NCI-H146 (cell line): ENCODE results near the gene SARNP.
A peak's percentile ranks its signal among the peaks of the same experiment; 100 is the strongest.
"Not testable (repeated sequence)": the region's sequence is repeated elsewhere in the genome, so short reads cannot be mapped to it uniquely, and the experiment has no call there.

Experiments used
- DNase-seq: peaks from one replicate; lab custom pipeline; 2025; lab: John Stamatoyannopoulos, UW

The SARNP gene

DNA sequence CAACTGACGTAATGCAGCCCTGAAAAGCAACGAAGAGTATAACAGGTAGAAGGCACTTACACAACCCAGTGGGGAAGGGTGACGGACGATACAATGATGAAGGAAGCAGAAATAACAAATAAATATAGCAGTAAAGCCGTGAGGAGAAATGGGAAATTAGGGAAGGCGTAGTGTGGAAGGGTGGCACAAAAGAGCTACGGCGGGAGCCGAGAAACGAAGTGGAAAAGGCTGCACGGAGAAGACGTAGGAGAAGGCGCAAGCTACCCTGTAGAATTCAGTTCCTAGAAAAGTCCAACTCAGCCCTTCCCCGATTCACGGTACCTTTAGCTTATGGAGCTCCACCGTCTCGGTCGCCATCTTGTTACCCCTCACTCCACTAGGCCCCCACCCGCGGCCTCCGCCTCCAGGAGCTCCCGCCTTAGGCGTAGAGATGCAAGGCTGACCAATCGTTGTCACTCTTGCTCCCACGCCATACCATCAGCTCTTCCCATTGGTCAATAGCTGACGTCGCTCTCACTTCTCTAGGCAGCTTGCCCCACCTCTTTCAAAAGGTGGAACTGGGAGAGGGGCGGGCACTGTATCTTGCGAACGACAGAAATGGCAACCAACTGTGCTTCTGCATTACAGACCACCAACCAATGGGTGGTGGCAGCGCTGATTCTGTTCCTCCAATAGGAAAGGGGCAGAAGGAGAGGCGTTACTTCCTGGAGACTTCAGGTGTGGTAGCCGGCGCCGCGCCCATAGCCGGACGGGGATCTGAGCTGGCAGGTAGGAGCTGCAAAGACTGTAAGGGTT is at the start of gene SARNP, which contains the start of gene ORMDL2:
SARNP (minus strand) TSS at position 380 of the 795 bp plus-strand sequence; CDS start at position 357, 23 bp downstream.
ORMDL2 (plus strand) TSS at position 697 of the 795 bp plus-strand sequence. CDS start 959 bp downstream, outside the sequence.
- peak; percentile 100 for DNase-seq

- DNase-seq = not testable (repeated sequence)
These were observed 49.0 kb upstream of the SARNP start for GRCh38 chr12:55866454-55867004.

DNA sequence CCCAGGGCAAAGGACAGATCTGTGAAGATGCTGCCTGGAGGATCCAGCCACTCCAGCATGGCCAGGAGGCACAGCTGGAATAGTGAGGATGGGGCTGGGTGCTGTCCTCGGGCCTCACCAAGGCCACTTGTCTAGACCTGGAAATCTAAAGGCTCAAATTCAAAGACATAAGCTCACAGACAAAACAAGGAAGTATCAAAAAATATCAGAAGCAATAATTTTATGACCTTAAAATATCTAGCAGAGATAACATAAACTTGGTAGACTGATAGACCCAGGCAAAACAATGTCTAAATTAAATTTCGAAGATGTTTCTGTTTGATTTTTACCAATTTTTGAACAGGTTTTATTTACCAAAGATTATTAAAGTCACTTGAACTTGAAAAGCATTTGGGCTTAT is 47.8 kb upstream of the SARNP start:
- no peak for DNase-seq

DNA sequence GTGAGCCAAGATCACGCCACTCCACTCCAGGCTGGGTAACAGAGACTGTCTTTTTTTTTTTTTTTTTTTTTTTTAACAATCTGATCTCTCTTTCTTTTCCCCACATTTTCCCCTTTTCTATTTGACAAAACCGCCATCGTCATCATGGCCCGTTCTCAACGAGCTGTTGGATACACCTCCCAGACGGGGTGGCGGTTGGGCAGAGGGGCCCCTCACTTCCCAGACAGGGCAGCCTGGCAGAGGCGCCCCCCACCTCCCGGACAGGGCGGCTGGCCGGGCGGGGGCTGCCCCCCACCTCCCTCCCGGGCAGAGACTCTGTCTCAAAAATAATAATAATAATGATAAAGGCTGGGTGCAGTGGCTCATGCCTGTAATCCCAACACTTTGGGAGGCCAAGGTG is 45.4 kb upstream of the SARNP start:
- not testable (repeated sequence) for DNase-seq

GRCh38 chr12:55862286-55862685 is 44.8 kb upstream of the SARNP start:
- no peak for DNase-seq

GRCh38 chr12:55861871-55862270 is 44.3 kb upstream of the SARNP start:
- no peak for DNase-seq

DNA sequence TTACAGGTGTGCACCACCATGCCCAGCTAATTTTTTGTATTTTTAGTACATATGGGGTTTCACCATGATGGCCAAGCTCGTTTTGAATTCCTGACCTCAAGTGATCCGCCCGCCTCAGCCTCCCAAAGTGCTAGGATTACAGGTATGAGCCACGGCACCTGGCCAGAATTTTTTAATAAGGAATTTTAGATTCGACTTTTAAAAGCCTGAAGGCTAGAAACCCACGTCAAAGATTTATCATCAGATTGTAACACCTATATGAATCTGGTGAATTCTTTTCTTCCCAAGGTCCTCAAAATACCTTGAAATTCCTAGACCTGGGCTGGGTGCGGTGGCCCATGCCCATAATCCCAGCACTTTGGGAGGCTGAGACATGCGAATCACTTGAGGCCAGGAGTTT is 43.9 kb upstream of the SARNP start:
- DNase-seq = no peak

- no peak for DNase-seq
These were observed 35.2 kb upstream of the SARNP start for GRCh38 chr12:55852740-55853139.

DNA sequence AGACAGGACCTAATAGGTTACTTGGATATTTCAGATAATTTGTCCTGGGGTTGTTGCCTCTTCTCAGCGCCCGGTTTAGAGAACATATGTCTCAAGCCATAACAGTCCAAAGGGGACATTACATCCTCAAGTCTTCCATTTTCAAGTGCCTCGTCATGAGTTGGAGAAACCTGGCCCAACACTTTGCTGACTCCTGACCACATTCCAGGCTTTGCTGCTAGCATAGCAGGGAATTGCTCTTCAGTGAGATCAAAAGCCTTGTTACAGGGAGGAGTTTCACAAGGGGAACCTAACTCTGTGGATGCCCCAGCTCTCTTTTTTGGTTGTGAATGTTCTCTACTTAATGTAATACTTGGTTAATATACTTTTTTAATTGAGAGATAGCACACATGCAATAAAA is 33.4 kb upstream of the SARNP start:
- no peak for DNase-seq

GRCh38 chr12:55850401-55850800 is 32.9 kb upstream of the SARNP start:
- DNase-seq = no peak

DNA sequence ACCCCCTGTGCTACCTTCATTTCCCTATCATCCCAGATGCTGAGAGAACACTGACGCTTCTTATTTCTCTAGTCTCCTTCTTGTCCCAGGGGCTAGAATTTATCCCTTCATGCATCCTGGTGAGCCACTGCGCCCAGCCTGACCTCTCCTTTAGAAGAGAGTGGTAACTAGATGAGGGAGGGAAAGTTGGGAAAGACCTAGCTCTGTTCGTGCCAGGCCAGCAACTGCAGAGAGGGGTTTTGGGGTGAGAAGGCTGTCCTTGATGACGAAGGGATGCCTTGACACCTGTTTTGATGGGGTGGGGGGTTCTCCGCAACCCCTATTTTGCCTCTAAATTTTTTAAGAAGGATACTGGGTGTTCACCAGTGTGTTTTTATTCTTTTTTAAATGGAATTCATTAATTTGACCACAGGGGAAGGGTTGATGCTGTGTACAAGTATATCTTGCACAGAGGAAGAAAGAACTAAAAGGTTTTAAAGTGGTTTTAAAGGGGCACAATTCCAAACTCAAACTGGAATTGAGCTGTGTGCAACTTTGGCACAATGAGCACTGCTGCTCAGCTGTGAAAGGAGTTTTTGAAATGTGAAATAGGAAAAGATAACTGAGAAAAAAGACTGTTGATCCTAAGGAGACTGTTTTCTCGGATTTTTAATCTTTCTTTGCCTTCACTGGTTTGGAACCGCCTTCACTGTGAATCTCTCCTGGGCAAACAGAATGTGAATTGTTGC is 32.3 kb upstream of the SARNP start:
- DNase-seq = no peak

DNA sequence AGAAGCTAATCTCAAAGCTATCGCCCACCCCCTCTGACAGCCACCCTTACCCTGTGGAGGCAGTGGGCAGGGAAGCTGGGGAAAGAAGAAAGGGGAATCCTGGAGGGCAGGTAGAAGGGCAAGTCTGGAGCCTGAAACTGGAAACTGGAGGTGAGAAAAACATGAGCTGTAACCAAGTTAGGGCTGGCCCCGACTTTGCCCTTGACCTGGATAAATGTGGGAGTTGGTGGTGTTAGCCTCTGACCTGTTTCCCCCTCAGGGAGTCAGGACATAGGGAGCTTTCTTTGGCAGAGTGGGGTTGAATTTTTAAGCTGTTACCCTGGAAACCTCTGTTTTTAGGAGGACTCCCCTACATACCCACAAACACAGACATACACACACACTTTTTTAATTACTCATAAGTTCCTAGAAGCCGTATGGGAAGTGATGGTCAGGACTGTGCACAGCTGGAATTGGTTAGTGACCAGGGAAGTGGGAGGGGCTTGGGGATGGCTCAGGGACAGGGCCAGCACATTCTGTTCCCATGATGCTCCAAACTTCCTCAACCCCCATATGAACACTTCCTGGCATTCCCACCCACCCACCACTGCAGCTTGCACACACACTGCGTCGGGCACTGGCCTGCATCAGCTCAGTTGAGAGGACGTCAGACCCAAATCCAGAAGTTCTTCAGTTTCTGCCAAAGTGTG is 30.2 kb upstream of the SARNP start:
- DNase-seq = no peak

- DNase-seq = no peak
These were observed 29.5 kb upstream of the SARNP start for GRCh38 chr12:55847033-55847432.

GRCh38 chr12:55845785-55846496 is 28.4 kb upstream of the SARNP start:
- DNase-seq = no peak

GRCh38 chr12:55845361-55845760 is 27.8 kb upstream of the SARNP start:
- no peak for DNase-seq

DNA sequence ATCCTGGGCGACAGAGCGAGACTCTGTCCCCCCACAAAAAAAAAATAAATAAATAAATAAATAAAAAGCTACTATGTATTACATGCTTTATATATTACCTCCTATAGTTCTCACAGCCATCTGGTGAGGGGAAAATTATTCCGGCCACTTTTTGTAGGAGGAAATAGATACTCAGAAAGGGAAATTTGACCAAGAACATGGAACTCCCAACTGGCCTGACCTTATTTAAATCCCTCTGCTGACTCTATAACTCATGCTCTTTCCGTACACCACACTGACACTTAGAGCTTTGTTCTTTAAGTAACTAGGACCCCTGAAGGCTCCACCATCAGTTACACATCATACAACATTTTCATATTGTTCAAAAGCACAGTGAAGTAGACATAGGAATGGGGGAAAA is 27.4 kb upstream of the SARNP start:
- no peak for DNase-seq

DNA sequence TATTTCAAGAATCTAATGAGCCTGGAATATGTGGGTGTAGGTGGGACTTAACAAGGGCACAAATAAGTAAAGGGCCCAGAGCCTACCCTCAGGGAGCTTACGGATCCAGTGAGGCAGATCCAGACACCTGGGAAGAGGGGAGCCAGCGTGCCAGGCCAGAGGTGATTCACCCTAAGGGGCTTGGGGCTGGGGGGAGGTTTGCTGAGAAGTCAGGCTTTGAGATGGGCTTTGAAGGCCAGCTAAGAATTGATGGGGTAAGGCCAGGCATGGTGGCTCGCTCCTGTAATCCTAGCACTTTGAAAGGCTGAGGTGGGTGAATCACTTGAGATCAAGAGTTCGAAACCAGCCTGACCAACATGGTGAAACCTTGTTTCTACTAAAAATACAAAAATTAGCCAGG is 25.9 kb upstream of the SARNP start:
- DNase-seq = no peak

GRCh38 chr12:55842681-55843429 is 25.3 kb upstream of the SARNP start, which contains the start of gene MMP19:
Gene MMP19, minus strand, starts transcription at chr12:55842936. Its CDS starts 106 bp downstream, at chr12:55842830.
- DNase-seq = no peak

GRCh38 chr12:55840581-55841351 is 23.2 kb upstream of the SARNP start:
- no peak for DNase-seq
